OCI-M1 (cell line): ENCODE measurements around the gene ZNF654.
"Not testable (repeated sequence)": the region's sequence is repeated elsewhere in the genome, so short reads cannot be mapped to it uniquely, and the experiment has no call there.

Experiments used
- DNase-seq: peaks from one replicate; lab custom pipeline; 2025; lab: John Stamatoyannopoulos, UW

The ZNF654 gene

DNA sequence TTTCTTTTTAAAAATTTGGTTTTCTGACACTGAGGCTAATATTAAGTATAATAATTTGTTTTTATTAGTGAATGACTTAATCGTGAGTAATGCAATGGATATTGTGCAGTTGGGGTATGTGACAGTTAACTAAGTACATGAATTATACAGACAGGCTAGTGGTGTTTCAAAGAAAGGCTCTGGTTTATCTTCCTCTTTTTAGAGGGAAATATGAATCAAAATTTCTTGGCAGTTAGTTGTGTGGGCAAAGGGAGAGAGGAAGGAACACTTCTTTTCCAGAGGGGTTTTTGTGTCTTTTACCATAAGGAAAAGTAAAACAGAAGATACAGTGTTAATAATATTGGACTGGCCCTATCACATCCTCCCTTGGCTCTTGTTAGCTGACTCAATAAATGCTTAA lies 2.7 kb downstream of the ZNF654 start:
- peak; percentile 58 for DNase-seq

DNA sequence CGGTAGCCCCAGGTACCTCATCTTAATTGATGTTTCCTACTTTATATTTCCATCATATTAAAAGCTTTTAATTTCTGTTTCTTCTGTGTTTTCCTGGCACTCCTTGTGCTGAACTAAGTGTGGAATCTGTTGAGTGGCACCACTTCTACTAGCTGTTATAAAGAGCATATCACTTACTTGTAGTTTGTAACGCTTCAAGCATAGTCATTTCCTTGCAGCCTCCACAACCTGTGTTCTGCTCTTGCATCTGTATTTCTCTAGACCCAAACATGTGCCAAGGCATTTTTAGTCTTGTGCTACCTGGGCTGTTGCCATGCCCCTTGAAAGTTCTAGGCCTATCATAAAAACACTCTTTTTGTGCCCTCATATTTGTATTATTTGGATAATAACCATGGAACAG lies 16.0 kb downstream of the ZNF654 start:
- no peak for DNase-seq

DNA sequence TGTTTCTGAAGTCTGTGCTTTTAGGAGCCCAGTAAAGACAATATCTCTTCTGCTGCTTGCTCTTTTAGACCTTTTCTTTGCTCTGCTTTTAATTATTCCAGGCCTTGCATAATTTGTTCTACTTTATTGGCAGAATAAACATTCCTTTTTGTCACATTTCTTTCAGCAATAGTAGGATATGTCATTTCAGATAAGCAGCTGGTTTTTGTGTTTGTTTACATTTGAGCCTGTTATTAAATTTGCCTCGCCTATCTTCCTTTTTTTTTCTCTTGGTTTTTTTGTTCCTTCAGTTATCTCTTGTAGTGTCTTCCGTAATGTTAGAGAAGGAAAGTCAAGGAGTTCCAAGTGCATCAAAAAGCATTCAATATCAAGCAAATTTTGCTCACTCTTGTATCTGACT lies 16.4 kb downstream of the ZNF654 start:
- DNase-seq: peak; percentile 13

DNA sequence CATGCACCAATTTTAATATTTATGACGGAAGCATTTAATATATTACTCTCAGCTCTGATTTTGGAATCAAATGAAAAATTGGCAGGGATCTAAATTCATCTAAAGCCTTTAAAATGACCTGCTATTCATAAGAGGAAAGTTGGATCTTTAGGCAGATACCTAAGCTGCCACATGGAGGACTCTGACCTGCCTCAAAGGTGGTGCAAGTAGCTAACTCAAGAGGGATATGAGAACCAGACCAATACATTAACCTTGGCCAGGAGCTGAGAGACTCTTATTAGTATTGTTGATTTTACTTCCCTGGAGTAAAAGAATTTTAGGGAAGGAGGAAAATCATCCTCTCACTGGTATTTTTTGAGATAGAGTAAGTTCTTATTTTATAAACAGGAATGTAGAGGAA lies 17.7 kb downstream of the ZNF654 start:
- DNase-seq: peak; percentile 13

DNA sequence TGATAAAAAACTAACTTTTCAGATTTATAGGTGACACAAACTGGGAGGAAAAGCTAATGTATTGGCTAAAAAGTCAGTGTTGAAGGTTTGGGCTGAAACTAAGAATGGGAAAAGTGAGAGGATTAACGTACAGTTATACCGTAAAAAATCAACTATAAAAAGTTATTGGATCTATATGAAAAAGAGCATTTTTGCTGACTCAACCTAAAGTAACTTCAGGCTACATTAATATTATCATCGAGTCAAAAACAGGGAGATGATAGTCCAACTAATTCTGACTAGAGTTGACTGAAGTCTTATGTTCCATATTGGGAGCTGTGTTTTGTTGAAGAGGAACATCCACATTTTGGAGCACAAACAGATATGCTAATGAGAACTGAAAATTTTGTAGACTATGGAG lies 19.9 kb downstream of the ZNF654 start:
- no peak for DNase-seq

DNA sequence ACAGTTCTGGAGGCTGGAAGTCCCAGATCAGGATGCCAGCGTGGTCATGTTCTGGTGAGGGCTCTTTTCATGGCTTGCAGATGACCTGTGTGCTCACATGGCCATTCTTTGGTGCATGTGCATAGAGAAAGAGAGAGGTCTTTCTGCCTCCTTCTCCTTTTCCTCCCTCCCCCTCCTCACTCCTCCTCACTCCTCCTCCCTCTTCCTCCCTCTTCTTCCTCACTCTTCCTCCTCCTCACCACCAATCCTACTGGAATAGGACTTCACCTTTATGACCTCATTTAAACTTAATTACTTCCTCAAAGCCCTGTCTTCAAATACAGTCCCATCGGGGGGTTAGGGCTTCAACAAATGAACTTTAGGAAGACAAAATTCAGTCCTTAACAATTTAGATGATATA lies 23.8 kb downstream of the ZNF654 start:
- no peak for DNase-seq

DNA sequence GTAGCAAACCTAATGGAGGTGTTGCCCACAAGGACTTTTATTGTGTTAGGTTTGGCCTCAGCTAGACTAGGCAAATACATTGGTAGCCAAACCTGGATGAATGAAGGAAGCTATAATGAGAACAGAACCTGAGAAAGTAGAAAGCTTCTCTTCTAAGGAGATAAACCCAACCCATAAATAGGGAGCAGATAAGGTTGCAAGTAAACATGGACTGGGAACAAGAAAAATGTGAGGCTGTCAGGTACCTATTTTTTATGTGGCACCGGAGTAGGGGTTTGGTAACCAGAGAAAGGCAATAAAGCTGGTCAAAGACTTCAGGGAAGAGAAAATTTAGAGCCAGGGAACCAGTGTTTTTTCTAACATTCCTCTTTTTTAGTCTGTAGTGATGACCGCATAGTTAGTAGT lies 25.0 kb downstream of the ZNF654 start:
- DNase-seq: no peak

DNA sequence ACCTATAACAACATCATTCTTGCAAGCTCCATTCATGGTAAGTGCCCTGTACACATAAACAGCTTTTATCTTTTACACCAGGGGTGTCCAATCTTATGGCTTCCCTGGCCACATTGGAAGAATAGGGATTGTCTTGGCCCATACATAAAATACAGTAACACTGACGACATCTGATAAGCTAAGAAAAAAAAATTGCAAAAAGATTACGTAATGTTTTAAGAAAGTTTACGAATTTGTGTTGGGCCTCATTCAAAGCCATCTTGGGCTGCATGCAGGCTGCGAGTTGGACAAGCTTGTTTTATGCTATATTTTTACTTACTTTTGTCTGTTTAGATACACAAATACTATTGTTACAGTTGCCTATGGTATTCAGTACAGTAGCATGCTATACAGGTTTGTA lies 31.6 kb downstream of the ZNF654 start:
- no peak for DNase-seq

DNA sequence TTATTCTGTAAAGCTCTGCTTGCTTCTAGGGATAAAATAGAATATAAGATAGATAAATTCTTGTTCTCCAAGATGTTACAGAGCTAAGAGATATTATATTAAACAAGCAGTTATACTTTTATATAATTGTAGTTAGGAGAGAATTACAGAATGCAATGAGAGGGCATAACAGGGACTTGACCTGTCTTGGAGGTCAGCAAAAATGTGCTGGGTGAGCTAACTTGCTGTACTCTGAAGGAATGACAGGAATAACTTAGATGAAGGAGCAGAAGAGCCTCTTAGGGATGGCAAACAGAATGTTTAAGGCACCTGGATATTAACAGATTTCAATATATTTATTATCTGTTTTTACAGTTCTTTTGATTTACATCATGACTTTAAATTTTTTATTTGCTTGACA lies 33.2 kb downstream of the ZNF654 start:
- DNase-seq: no peak

DNA sequence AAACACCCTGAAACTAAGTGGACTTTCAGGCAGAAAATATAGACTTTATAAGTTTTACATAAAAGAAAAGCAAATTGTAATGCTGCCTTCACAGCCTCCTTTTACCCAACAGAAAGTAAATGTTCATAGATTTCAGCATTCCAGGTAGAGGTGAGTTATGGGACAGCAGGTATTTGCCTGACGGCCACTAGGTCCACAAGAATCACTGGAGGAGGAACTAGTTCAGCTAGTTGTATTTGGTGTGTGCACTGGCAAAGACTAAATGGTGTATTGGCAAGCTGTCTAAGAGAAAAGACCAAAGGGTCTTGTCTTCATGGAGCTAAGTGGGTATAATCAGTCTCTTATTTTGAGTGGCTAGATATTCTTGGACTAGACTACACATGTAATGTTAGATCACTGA lies 34.2 kb downstream of the ZNF654 start:
- no peak for DNase-seq

DNA sequence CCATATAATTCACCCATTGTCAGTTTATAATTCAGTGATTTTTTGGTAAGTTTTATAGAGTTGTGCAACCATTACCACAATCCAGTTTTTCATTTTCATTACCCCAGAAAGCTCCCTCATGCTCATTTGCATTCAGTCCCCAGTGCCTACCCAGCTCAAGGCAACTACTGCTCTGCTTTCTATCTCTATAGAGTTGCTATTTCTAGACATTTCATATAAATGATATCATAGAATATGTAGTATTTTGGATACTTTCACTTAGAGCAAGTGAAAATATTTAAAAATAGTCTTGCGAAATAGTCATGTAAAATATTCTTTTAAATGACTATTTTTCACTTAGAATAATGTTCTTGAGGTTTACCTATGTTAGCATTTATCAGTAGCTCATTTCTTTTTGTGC lies 42.1 kb downstream of the ZNF654 start:
- no peak for DNase-seq

DNA sequence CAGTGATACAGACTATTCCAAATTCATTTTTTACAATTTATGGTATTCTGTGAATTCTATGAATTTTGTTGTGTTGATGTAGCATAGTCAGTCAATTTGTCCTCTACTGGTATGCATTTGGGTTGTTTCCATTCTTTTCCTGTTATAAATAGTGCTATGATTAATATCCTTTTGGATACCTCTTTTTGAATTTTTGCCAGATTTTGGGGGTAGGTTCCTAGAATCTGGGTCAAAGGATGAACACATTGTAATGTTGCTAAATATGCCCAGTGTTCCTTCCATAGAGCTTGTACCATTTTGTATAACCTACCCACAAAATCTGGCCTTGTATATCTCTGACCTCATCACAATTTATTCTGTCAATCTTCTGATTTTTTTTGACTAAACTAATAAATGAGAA lies 46.3 kb downstream of the ZNF654 start:
- no peak for DNase-seq

DNA sequence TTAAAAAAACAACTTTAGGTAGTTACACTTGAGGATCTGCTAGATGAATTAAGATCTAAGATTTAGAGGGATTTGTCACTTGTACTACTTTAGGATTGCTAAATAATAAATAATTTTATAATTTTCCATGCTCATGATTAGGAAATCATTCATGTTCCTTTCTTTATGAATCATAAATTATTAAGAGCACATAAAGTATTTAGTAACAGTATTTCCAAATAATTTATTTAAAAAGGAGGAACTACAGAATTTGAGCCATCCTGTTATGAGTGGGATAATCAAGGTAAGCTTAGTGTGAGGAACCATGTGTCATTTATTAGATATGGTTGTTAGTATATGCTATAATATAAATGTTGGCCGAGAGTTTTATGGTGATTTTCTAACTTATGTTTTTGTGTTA lies 53.2 kb downstream of the ZNF654 start:
- DNase-seq: no peak

DNA sequence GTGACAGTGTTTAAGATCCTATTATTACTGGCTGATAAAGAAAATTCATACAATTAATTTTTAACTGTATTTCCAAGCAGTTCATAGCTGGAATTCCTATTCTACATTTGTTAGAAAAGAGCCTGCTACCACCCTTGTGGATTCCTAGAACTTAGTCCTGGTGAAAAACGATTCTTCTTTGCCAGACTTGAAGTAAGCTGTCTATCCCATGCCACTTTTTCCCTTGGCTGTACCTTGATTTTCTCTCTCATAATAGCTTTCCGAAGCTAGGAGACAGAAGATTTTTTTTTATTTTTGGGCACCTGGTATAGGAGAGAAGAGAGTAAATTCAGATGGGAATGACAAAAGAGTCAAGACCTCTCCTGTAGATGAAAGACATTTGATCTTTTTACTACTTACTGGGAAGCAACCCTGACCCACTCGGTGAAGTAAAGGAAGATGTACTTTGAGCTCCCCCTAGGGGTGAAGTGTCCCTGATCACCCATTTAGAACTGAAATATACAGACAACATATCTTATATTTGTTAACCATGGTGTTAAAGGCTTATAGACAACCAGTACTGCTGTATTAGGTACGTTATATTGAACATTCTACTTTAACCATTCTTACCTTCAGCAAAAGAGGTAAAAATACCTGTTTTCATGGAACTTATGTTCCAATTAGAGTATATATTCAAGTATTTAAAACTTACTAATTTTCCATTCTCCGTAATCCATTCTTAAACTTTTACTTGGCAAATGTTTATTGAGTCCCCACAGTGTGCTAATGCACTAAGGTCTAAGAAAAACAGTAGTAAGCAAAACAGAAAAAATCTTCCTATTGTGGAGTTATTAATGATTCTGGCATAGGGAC lies 54.5 kb downstream of the ZNF654 start:
- peak; percentile 92 for DNase-seq

DNA sequence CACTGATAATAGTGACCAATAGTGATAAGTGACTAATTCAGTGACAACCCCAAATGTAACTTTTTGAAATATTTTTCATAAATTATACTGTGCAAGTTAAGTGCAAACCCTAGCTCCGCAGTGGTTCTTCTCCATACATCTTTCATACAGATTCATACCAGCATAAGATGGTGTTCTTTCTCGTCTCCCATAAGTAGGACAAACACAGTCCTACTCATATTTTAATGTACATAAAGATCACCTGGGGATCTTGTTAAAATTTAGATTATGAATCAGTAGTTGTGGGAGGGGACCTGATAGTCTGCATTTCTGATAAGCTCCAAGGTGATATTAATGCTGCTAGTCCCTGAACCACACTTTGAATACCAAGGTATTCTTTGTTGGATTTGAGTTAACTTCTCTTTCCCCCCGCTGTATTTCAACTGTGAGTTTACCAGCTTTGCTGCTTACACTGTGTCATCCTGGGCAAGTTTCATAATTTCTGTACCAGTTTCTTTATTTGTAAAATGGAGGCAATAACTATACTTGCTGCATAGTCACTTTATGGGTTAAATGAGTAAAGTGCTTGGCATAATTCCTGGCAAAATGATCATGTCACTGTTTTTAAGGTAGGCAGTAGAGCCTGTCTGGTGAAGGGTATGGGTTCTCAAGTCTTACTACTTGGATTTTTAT lies 56.0 kb downstream of the ZNF654 start:
- no peak for DNase-seq

DNA sequence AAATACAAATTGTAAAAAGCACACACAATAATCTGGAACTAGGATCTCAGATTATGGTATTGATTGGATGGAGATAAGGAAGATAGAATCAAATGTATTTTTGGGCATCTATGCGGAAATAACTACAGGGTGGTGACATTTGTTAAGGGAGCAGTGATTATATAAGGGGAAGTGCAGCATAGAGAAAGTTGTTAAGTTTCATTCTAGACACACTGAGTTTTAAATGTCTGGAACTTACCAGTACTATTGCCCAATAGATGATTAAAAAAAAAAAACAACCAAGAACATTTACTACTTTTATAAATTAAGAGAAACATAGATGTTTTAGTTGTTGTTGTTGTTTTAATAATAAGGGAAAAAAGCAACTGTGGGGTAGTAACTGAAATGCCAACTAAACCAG lies 58.6 kb downstream of the ZNF654 start:
- no peak for DNase-seq

DNA sequence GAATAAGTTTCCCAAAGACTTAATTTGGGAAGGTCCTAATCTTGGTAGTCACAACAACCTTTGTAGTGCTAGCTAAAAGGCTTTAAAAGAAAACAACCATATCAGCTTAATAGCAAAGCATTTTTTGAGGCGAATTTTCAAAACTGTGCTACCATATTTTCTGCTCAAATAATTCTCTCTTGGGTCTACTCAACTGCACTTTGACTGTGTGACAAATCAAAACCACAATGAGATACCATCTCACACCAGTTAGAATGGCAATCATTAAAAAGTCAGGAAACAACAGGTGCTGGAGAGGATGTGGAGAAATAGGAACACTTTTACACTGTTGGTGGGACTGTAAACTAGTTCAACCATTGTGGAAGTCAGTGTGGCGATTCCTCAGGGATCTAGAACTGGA lies 59.5 kb downstream of the ZNF654 start:
- DNase-seq: not testable (repeated sequence)

DNA sequence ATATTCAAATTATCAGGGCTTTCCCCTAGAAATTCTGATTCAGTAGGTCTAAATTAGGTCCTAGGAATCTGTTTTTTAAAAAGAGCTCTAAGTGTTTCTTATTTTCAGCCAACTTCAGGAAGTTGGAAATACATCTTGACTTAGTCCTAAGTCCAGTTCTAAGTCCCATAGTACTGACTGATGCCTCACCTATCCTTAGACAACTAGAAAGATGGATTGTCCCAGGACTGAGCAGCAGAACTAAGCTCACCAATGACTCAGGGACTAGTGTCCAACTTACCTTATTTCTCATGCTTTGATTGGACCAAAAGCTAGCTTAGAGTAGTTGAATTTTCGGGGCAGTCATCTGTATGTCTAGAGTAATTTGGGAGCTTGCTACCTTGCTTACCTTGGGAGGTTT lies 64.5 kb downstream of the ZNF654 start:
- no peak for DNase-seq

DNA sequence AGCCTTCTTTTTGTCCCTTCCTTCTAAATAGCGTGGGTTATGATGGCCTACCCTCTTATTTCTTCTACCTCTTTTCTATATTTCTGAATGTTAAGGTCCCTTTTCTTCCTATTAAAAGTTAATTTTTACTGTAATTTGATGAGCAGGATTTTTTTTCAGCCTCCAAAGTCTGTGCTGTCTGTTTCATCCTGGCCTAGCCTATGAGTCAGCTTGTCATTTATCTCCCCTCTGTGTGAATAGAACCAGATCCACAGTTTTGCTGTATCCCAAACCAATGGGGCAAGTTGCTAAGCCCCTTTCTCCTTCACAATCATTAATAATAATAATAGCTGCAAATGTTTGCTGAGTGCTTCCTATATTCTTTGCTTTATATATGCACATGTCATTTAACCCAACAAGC lies 72.6 kb downstream of the ZNF654 start:
- DNase-seq: peak; percentile 14

DNA sequence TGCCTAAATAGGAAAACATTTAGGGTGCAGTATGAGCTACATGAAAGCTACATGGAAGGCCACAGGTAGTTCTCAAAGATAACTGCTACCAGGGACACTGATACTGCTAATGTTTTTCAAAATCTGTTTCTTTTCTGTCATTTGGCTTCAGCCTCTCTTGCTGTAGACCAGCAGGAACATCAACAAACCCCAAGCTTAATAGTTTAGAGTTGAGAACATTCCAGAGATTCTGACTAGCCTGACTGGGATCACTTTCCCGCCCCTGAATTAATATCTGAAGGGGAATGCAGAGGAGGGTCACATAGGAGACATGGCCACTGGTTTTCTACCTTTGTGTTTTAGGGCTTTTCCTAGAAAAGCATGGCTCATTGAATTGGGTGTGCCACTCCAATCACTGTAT lies 73.8 kb downstream of the ZNF654 start:
- DNase-seq: no peak

DNA sequence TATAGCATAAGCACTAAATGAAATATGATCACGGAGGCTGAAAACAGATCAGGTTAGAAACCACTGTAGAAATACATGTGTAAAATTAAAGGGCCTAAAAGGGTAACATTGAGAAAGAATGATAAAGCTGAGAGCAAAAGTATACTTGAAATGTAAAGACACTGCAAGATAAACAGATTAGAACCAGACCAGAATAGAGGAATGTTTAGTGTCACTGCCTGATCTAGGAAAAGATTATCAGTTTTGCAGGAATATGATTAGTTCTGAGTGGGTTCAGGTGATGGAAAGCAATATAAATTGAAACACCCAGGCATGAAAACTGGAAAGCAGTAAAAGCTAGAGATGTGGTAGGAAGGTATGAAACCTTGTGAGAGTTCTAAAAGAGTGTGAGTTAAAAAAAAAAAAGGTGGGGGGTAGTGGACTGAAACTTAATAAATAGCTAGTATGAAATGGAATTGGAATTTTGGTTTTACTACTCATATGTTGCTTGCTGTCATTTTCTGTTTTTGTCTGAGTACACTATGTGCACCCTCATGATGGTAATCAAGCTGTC lies 74.7 kb downstream of the ZNF654 start:
- no peak for DNase-seq

DNA sequence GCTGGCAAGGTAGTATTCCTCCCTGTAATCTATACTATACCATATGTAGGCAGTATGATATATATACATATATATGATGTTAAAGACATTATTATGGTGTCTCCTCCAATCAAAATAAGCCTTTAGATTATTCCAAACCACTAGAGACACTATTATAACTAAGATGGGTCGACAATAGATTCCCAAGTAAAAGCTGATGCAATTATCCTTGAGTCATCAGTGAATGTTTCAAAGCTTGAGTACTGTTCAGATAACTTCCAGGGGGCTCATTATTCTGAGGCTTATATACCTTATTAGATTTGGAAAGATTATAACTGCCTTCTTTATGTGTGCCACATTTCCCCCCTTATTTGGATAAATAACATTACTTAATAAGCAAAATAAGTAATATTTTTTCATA lies 78.8 kb downstream of the ZNF654 start:
- peak; percentile 33 for DNase-seq

DNA sequence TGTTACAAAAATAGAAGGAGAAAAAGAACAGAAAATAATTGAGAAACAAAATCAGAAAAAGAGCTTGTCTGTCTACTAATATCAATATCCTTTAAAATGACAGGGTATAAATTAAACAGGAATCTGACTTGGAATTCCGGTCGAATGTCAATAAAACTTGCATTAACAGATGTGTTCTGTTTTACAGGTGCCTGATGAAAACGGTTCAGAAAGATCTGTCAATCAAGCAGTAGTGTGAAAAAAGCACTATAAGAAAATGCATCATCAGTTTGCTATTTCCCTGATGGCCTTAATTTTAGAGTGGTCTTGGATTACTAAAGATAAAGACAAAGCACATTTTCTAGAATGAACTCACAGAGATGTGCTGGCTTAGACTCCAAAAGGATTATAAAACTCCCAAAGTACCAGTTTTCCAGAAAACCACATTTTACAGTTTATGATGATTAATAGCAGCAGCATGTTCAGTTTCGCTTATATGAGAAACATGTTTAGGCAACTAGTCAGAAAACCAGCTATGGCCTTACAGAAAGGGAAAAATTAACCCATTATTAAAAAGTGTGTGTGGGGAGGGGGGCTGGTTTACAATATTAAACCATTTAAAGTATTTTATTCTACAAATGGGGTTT lies 82.5 kb downstream of the ZNF654 start:
- no peak for DNase-seq
